A549 (cell line): ENCODE data around the gene MRPL9.

Experiments
- BHLHE40 ChIP-seq: IDR thresholded peaks from 2 replicates; pipeline ENCODE4 v1.6.1; 2012; ENCODE audit warnings: low read depth, low read length, inconsistent platforms
- CTCF ChIP-seq: fragments of >200 bp; sonication (Bioruptor Twin); formaldehyde crosslinking; IDR thresholded peaks from 3 replicates; pipeline ENCODE4 v1.5.1; 2016
- EP300 ChIP-seq, 2 experiments: fragments of >200 bp; sonication (Bioruptor Twin); formaldehyde crosslinking; IDR thresholded peaks; 2 replicates in 1 of 2; 3 replicates in 1 of 2; pipeline ENCODE4 v1.6.1; 2016 to 2017
- JUNB ChIP-seq: fragments of >200 bp; sonication (Bioruptor Twin); formaldehyde crosslinking; IDR thresholded peaks from 2 replicates; pipeline ENCODE4 v1.6.1; 2016
- NFE2L2 ChIP-seq: fragments of 150-350 bp; conservative IDR thresholded peaks from 2 replicates; pipeline ENCODE4 v1.6.1; 2014; ENCODE audit warnings: low read length
- POLR2A ChIP-seq: IDR thresholded peaks from 2 replicates; pipeline ENCODE4 v1.6.1; 2012; ENCODE audit warnings: mild to moderate bottlenecking, low read length
- REST ChIP-seq: fragments of 200-600 bp; sonication (generic); IDR thresholded peaks from 2 replicates; pipeline ENCODE4 v1.6.1; 2016; ENCODE audit warnings: antibody characterized with exemption, mild to moderate bottlenecking, moderate library complexity
- TF ChIP-seq, protein P1 (sequence below): fragments of >200 bp; sonication (Bioruptor Twin); formaldehyde crosslinking; IDR thresholded peaks from 3 replicates; pipeline ENCODE4 v1.6.1; 2016

- TF ChIP-seq BHLHE40 (no peak), CTCF (no peak), POLR2A (no peak), EP300 (IDR thresholded peaks at IDR 0.05) (no peak), REST (no peak), JUNB (no peak), NFE2L2 (no peak)
- TF ChIP-seq, protein P1, sequence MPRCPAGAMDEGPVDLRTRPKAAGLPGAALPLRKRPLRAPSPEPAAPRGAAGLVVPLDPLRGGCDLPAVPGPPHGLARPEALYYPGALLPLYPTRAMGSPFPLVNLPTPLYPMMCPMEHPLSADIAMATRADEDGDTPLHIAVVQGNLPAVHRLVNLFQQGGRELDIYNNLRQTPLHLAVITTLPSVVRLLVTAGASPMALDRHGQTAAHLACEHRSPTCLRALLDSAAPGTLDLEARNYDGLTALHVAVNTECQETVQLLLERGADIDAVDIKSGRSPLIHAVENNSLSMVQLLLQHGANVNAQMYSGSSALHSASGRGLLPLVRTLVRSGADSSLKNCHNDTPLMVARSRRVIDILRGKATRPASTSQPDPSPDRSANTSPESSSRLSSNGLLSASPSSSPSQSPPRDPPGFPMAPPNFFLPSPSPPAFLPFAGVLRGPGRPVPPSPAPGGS: no peak
Observed at GRCh38 chr1:151803164-151803563, 39.9 kb upstream of the MRPL9 start.
